Measurements from ENCODE around the gene TOR1AIP1.
A peak's percentile ranks its signal among the peaks of the same experiment; 100 is the strongest.
"Not testable (repeated sequence)": the region's sequence is repeated elsewhere in the genome, so short reads cannot be mapped to it uniquely, and the experiment has no call there.

The TOR1AIP1 gene

DNA sequence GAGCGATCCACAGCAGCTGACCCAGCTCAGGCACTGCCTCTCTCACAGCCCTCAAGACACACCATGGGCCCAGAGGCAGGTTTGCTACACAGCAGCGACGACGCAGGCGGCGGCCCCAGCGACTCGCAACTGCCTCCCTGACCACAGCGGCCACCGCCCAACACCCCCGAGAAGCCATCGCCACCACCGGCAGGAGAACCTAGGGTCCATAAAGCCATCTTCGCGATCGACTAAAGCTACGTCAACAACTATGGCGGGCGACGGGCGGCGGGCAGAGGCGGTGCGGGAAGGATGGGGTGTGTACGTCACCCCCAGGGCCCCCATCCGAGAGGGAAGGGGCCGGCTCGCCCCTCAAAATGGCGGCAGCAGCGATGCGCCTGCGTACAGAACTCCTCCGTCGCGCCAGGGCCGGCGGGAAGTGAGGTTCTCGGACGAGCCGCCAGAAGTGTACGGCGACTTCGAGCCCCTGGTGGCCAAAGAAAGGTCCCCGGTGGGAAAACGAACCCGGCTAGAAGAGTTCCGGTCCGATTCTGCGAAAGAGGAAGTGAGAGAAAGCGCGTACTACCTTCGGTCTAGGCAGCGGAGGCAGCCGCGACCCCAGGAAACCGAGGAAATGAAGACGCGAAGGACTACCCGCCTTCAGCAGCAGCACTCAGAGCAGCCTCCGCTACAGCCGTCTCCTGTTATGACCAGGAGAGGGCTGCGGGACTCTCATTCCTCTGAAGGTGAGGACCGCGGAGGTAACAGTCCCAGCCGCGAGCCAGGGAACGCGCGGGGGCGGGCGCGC is at the start of gene TOR1AIP1:
Gene TOR1AIP1 (plus strand): TSS at position 33 of the 787 bp plus-strand sequence. CDS start 218 bp downstream, at position 251.
- Histone ChIP-seq H3K36me3 (ENCODE audit: low read depth) (peaks cover 29% of the 10 kb centered on the region), H3K4me3 (ENCODE audit: severe bottlenecking) (peak within 1 kb of the TSS; percentile 70), H3K27ac (ENCODE audit: poor library complexity, severe bottlenecking) (peak within 1 kb of the TSS; percentile 90), H3K4me1 (ENCODE audit: insufficient read depth, poor library complexity, severe bottlenecking) (peaks cover 12% of the 10 kb centered on the region), H3K9me3 (ENCODE audit: severe bottlenecking) (no peaks in the 10 kb centered on the region), H3K27me3 (ENCODE audit: insufficient read depth, poor library complexity, severe bottlenecking) (no peaks in the 10 kb centered on the region)
- TF ChIP-seq, protein P1, sequence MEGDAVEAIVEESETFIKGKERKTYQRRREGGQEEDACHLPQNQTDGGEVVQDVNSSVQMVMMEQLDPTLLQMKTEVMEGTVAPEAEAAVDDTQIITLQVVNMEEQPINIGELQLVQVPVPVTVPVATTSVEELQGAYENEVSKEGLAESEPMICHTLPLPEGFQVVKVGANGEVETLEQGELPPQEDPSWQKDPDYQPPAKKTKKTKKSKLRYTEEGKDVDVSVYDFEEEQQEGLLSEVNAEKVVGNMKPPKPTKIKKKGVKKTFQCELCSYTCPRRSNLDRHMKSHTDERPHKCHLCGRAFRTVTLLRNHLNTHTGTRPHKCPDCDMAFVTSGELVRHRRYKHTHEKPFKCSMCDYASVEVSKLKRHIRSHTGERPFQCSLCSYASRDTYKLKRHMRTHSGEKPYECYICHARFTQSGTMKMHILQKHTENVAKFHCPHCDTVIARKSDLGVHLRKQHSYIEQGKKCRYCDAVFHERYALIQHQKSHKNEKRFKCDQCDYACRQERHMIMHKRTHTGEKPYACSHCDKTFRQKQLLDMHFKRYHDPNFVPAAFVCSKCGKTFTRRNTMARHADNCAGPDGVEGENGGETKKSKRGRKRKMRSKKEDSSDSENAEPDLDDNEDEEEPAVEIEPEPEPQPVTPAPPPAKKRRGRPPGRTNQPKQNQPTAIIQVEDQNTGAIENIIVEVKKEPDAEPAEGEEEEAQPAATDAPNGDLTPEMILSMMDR (IDR thresholded peaks at IDR 0.05; ENCODE audit: poor library complexity, severe bottlenecking) = no peak
- ATAC-seq (ENCODE audit: low read depth) (peak; percentile 69), DNase-seq (ENCODE audit: low spot score) (peak; percentile 96)

DNA sequence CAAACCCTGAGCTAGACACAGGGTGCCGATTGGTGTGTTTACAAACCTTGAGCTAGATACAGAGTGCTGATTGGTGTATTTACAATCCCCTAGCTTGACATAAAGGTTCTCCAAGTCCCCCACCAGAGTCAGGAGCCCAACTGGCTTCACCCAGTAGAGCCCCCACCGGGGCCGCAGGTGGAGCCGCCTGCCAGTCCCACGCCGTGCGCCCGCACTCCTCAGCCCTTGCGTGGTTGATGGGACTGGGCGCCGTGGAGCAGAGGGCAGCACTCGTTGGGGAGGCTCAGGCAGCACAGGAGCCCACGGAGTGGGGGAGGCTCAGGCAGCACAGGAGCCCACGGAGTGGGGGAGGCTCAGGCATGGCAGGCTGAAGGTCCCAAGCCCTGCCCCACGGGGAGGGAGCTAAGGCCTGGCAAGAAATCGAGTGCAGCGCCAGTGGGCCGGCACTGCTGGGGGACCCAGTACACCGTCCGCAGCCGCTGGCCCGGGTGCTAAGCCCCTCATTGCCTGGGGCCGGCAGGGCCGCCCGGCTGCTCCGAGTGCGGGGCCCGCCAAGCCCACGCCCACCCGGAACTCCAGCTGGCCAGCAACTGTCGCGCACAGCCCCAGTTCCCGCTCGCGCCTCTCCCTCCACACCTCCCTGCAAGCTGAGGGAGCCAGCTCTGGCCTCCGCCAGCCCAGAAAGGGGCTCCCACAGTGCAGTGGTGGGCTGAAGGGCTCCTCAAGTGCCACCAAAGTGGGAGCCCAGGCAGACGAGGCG is 45.2 kb upstream of the TOR1AIP1 start:
- not testable (repeated sequence) for H3K27ac ChIP-seq (ENCODE audit: poor library complexity, severe bottlenecking); DNase-seq (ENCODE audit: low spot score); H3K36me3 ChIP-seq (ENCODE audit: low read depth); ATAC-seq (ENCODE audit: low read depth); H3K4me1 ChIP-seq (ENCODE audit: insufficient read depth, poor library complexity, severe bottlenecking); H3K9me3 ChIP-seq (ENCODE audit: severe bottlenecking); H3K27me3 ChIP-seq (ENCODE audit: insufficient read depth, poor library complexity, severe bottlenecking); H3K4me3 ChIP-seq (ENCODE audit: severe bottlenecking)

- Histone ChIP-seq H3K4me3 (ENCODE audit: severe bottlenecking) (no peak overlapping the region), H3K27me3 (ENCODE audit: insufficient read depth, poor library complexity, severe bottlenecking) (no peaks in the 10 kb centered on the region), H3K27ac (ENCODE audit: poor library complexity, severe bottlenecking) (no peak overlapping the region), H3K9me3 (ENCODE audit: severe bottlenecking) (no peaks in the 10 kb centered on the region), H3K4me1 (ENCODE audit: insufficient read depth, poor library complexity, severe bottlenecking) (no peaks in the 10 kb centered on the region), H3K36me3 (ENCODE audit: low read depth) (peaks cover 19% of the 10 kb centered on the region)
- TF ChIP-seq, protein P1 (IDR thresholded peaks at IDR 0.05; ENCODE audit: poor library complexity, severe bottlenecking) = no peak
- DNase-seq (ENCODE audit: low spot score) (no peak), ATAC-seq (ENCODE audit: low read depth) (no peak)
These were observed 42.0 kb upstream of the TOR1AIP1 start for GRCh38 chr1:179840107-179840506.

GRCh38 chr1:179848233-179848632 is 33.9 kb upstream of the TOR1AIP1 start:
- Histone ChIP-seq H3K27ac (ENCODE audit: poor library complexity, severe bottlenecking) (no peak overlapping the region), H3K4me1 (ENCODE audit: insufficient read depth, poor library complexity, severe bottlenecking) (no peaks in the 10 kb centered on the region), H3K4me3 (ENCODE audit: severe bottlenecking) (no peak overlapping the region), H3K27me3 (ENCODE audit: insufficient read depth, poor library complexity, severe bottlenecking) (no peaks in the 10 kb centered on the region), H3K9me3 (ENCODE audit: severe bottlenecking) (no peaks in the 10 kb centered on the region), H3K36me3 (ENCODE audit: low read depth) (peaks cover 82% of the 10 kb centered on the region)
- ATAC-seq (ENCODE audit: low read depth) (no peak), DNase-seq (ENCODE audit: low spot score) (no peak)
- TF ChIP-seq, protein P1 (IDR thresholded peaks at IDR 0.05; ENCODE audit: poor library complexity, severe bottlenecking) = no peak

GRCh38 chr1:179853102-179853501 is 29.0 kb upstream of the TOR1AIP1 start:
- Histone ChIP-seq H3K9me3 (ENCODE audit: severe bottlenecking) (no peaks in the 10 kb centered on the region), H3K4me1 (ENCODE audit: insufficient read depth, poor library complexity, severe bottlenecking) (no peaks in the 10 kb centered on the region), H3K27me3 (ENCODE audit: insufficient read depth, poor library complexity, severe bottlenecking) (no peaks in the 10 kb centered on the region), H3K36me3 (ENCODE audit: low read depth) (peaks cover 70% of the 10 kb centered on the region), H3K27ac (ENCODE audit: poor library complexity, severe bottlenecking) (no peak overlapping the region), H3K4me3 (ENCODE audit: severe bottlenecking) (no peak overlapping the region)
- TF ChIP-seq, protein P1 (IDR thresholded peaks at IDR 0.05; ENCODE audit: poor library complexity, severe bottlenecking) = no peak
- ATAC-seq (ENCODE audit: low read depth) (no peak), DNase-seq (ENCODE audit: low spot score) (no peak)

DNA sequence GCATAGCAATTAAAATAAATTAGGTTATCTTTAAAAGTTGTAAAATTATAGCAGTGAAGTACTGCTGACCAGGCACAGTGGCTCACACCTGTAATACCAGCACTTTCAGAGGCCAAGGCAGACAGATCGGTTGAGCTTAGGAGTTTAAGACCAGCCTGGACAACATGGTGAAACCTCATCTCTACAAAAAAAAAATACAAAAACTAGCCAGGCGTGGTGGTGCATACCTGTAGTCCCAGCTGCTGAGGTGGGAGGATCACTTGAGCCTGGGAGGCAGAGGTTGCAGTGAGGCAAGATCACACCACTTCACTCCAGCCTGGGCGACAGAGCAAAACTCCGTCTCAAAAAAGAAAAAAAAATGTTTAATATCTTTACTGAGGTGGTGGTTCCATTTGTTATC is 26.3 kb upstream of the TOR1AIP1 start:
- H3K36me3 ChIP-seq (ENCODE audit: low read depth) = peaks cover 62% of the 10 kb centered on the region
- H3K4me1 ChIP-seq (ENCODE audit: insufficient read depth, poor library complexity, severe bottlenecking); H3K9me3 ChIP-seq (ENCODE audit: severe bottlenecking); ATAC-seq (ENCODE audit: low read depth); H3K27ac ChIP-seq (ENCODE audit: poor library complexity, severe bottlenecking); H3K27me3 ChIP-seq (ENCODE audit: insufficient read depth, poor library complexity, severe bottlenecking); DNase-seq (ENCODE audit: low spot score); H3K4me3 ChIP-seq (ENCODE audit: severe bottlenecking): not testable (repeated sequence)

All from RWPE2 (cell line).